CD4-positive, alpha-beta T cell treated with Interleukin-15 for 4 hours (primary cell): Measurements from ENCODE around the gene FAM124A.

Experiments
- DNase-seq: peaks from one replicate; pipeline ENCODE4 v3.0.0-alpha.2; 2020; ENCODE audit warnings: low spot score

The FAM124A gene

GRCh38 chr13:51222037-51222685, at the start of gene FAM124A:
FAM124A (plus strand) TSS chr13:51222398; CDS start chr13:51222502, 104 bp downstream.
- DNase-seq: peak; percentile 3

DNA sequence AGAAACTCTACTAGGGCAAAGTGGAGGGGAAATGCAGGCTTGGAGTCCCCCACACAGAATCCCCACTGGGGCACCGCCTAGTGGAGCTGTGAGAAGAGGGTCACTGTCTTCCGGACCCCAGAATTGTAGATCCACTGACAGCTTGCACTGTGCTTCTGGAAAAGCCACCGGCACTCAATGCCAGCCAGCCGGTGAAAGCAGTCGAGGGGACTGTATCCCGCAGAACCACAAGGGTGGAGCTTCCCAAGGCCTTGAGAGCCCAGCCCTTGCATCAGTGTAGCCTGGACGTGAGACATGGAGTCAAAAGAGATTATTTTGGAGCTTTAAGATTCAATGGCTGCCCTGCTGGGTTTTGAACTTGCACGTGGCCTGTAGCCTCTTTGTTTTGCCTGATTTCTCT, 47.2 kb upstream of the FAM124A start:
- no peak for DNase-seq

DNA sequence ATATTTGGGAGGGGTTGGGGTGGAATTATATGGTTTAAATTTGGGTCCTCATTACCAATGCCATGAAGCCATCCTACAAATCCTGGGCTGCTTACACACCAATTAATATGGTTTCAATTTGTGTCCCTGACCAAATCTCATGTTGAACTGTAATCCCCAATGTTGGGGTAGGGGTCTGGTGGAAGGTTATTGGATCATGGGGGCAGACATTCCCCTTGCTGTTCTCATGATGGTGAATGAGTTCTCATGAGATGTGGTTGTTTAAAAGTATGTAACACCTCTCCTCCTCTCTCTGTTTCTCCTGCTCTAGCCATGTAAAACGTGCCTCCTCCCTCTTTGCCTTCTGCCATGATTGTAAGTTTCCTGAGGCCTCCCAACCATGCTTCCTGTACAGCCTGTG, 46.6 kb upstream of the FAM124A start:
- no peak for DNase-seq

- no peak for DNase-seq
Observed at GRCh38 chr13:51177188-51177587, 45.0 kb upstream of the FAM124A start.

DNA sequence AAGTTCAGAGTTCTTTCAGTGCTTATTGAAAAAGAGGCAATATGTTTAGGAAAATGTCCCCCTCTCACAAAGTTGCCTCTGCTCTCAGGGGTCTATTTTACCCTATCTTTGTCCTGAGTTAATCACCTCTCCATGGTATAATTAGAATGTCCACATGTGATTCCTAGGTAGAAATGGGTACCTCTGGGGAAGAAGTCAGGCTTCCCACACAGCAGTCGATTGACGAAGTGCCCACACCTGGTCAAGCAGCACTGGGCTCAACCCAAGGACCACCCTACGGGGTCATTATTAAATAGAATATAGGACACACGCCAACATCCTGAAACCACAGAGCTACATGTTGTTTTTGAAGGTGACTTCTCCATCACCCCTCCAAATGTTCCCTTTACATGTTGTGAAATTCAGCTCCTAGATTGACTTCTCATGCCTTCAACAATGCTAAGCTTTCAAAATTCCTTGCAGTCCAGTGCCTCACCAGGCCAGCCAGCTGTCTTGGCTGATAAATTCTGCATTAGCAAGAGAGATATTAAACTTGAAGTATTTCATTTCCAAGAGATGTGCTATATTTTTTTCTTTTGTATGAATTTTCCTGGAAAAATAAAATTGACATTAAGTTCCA, 43.6 kb upstream of the FAM124A start:
- DNase-seq: no peak

DNA sequence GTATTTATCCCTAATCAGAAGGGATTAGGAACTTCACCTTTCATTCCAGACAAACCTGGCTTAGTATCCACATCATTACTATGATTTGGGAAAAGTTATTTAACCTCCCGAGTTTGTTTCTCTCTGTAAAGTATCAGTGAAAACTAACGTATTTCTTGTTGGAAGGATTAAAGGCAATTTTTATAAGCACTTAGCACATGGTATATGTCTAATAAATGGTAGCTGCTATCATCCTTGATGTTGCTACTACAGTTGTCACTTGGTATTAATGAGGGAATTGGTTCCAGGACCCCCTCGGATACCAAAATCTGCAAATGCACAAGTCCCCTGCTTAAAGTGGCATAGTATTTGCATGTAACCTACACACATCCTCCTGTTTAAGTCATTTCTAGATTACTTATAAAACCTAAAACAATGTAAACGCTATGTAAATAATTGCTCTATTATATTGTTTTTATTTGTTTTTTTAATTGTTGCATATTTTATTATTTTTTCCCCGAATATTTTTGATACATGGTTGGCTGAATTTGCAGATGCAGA, 42.7 kb upstream of the FAM124A start:
- no peak for DNase-seq

DNA sequence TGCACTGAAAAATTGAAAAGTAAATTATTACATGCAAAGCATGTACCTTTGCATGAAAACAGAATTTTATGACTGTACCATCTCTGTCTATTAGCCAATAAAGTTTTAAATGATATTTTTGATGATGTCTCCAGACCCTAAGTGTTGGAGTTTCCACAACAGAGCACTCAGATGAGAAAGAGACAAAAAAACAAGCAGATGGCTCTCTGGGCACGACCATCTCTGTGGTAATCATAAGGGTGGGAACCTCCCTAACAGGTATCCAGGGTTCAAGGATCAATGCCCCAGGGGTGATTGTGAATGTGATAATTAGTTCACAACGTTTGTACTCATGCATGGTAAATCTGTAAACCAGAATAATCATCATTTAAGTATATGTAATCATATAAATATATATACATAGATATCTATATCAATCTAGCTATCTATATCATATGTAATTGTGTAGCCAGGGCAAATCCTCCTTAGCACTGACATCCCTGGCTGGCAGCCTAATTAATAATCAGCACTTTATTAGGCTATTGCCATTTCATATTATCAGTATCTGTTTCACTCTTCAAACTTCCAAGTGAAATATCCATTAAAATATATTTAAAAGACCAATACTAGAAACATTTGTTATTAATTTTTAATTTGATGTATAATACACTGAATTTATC, 41.2 kb upstream of the FAM124A start:
- no peak for DNase-seq

GRCh38 chr13:51181786-51182383, 40.3 kb upstream of the FAM124A start:
- no peak for DNase-seq

DNA sequence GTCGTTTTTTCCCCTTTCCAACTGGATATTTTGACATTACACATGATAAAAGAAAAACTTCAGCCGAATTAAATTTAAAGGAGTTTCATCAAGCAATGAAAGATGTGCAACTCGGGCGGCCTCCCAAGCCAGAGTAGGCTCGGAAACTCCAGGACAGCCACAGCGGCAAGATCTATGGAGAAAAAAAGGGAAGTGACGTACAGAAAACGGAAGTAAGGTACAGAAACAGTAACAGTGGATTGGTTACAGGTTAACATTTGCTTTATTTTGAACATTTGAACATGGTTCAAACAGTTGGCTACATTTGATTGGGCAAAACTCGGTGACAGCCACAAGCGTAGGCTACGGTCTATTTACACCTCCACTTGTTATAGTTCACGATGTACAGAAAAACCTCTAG, 30.5 kb upstream of the FAM124A start:
- DNase-seq: no peak

DNA sequence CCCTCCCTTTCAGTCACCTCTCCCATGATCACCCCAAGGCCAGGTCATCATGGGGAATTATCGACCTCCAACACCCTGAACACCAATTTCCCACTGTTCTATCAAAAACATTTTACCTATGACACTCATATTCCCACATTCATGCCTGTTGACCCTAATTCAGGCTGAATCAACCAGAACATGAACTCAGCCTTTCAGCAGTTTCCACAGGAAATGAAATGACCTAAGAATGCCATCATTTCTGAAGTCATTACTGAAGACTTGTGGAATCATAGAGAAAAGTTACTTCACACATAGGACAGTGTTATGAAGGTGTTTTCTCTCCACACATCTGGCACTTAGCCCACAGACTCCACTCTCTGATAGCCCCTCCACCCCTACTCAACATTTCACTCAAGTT, 29.9 kb upstream of the FAM124A start:
- DNase-seq: no peak

DNA sequence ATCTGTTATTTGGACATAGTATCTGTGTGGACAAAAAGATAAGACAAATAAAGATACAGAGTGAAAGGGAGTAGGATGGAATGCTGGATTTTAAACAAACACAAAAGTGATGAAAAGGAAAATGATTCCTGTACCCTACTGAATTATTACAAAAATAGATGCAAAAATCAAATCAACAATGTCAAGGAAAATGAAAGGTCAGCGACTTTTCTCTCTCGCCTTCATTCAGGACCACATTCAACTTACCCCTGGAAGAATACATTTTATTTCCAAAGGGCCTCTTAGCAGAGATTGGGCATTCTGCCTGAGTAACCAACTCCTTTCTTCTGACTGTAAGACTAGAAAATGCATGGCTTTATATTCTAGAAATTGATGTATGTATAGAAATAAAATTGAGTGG, 28.8 kb upstream of the FAM124A start:
- DNase-seq: no peak

DNA sequence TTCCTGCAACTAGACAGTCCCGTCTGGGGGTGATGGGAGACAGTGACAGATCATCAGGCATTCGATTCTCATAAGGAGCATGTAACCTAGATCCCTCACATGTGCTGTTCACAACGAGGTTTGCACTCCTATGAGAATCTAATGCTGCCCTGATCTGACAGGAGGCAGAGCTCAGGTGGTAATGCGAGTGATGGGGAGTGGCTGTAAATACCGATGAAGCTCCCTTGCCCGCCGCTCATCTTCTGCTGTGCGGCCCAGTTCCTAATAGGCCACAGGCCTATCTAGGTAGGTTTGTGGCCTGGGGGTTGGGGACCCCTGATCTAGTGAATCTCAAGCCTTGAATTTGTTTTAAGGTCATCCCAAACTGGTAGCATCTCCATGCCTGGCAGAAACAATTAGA, 27.3 kb upstream of the FAM124A start:
- no peak for DNase-seq

- no peak for DNase-seq
Observed at GRCh38 chr13:51201886-51202285, 20.3 kb upstream of the FAM124A start.

DNA sequence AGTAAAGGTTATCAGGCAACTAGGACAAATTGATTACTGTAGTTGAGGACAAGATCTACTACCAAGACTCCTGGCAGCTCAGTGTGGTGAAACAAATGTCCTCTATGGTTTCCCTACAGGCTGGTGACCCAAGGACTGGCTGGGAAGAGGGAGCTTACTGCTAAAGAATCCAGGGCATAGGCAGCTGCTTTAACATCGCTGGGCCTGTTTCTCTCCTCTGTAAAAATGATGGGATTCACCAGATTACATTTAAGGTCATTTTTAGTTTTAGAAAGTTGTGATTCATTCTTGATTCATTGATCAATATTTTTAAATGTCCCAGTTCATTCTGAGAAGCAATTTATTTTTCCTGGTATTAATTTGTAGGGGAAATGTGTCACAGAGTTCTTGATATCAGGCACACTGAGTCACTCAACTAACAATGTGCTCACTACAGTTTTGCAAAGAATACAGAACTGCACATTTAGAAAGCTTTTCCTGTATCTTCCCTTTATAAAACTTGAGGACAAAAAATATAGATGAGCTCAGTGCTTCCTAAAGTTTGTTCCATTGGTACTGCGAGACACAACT, 19.6 kb upstream of the FAM124A start:
- DNase-seq: no peak

- DNase-seq: no peak
Observed at GRCh38 chr13:51206584-51206983, 15.6 kb upstream of the FAM124A start.

DNA sequence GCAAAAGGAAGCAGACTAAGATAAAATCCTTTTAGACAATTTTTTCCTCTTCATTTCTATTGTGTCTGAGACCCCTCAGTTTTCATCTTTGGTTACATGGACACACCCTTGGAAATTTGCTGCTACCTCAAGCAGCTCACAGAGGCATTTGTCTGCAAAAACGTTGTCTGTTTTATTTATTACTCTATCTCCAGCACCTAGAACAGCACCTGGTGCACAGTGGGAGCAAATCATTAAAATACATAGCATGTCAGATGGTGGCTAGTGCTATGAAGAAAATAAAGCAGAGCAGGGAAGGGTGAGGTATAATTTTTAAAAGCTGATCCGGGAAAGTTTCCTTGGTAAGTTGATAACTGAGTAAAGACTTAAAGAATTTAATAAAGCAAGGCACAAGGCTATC, 14.3 kb upstream of the FAM124A start:
- DNase-seq: no peak

GRCh38 chr13:51208716-51209115, 13.5 kb upstream of the FAM124A start:
- DNase-seq: no peak

DNA sequence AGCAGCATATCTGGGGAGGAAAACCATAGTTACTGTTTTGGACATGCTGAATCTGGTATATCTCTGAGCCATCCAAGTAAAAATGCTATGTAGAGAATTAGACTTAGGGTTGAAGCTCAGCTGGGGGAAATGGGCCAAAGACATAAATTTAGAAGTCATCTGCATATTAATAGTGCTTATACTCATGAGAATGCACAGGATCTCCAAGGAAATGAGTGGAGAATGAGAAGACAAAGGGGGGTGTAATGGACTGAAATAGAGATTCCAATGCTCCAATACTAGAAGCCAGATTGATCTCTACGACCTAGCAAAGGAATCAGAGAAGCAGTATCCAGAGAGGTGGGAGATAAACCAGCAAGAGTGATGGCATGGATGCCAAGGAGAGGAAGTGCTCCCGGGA, 10.3 kb upstream of the FAM124A start:
- no peak for DNase-seq

- no peak for DNase-seq
Observed at GRCh38 chr13:51212758-51213157, 9.4 kb upstream of the FAM124A start.

GRCh38 chr13:51213173-51213728, 8.9 kb upstream of the FAM124A start:
- no peak for DNase-seq

DNA sequence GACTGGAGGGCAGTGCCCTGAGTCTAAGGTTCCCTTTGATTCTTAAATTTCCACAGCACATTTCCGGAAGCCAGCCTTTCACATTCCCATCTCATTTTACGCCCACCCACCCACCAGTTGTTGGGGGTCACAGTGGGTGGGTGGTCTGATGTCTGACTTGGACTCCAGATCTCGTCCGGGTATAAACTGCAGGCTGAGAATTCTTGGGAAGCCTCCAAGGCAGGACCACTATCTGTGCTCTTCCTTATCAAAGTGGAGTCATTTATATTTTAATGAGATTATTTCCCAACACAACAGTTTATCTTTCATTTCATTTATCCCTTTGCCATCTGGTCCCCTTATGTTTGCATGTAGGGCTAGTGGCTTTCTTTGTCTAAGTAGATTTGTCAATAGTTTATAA, 3.6 kb upstream of the FAM124A start:
- DNase-seq: no peak

DNA sequence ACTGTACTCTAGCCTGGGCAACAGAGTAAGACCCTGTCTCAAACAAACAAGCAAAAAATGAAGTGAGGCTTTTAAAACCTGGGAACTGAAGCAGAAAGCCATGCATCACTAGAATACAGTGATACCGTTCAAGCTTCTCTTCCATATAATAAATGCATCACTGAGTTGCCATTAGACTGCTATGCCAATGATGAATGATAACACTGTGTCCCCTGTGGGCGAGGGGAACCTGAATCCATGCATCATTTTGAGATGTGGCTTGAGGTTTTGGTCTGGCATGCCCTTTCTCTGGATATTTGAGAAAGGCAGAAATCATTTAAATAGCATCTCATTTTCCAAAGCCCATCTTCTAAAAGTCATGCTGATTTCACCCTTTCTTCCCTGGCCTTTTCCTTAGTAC, 1.5 kb upstream of the FAM124A start:
- no peak for DNase-seq
